ENCODE measurements around the gene AKAIN1. TPM values are rescaled to one million over a fixed set of nuclear protein-coding genes. Genes with fewer than 3 reads are reported as not detected.

Gene AKAIN1
- total and polyA plus RNA-seq, 2 of the 4 experiments (the other 2 are of a cell fraction), result not detected

- no peak overlapping the region for H3K4me2 ChIP-seq (ENCODE audit: low read depth, low read length)
- WGBS, 2 experiments (ENCODE audit: extremely low coverage in 2 of 2, insufficient read length in 1 of 2), result no CpG with 5 or more reads among the region's 5 CpGs
- no peak overlapping the region for H4K91ac ChIP-seq (ENCODE audit: insufficient read depth, low read depth, low read length)
- ChIA-PET CTCF (no interaction called here), POLR2A (ENCODE audit: unreplicated experiment) (no interaction called here)
- no peaks in the 10 kb centered on the region for H3K79me1 ChIP-seq (ENCODE audit: low read depth in 1 of 2, low read length in 2 of 2)
- H3K9me3 ChIP-seq (ENCODE audit: control insufficient read depth, insufficient read depth, low read length), result peaks cover 16% of the 10 kb centered on the region
- H4K8ac ChIP-seq (ENCODE audit: low read depth in 2 of 2, low read length in 2 of 2), result no peak overlapping the region
- H3K9me1 ChIP-seq (ENCODE audit: insufficient read depth, low read length), result no peaks in the 10 kb centered on the region
- no peaks in the 10 kb centered on the region for H3K27me3 ChIP-seq (ENCODE audit: control insufficient read depth, insufficient read depth, low read length)
- no peak overlapping the region for H3K4ac ChIP-seq (ENCODE audit: low read depth, low read length)
- H3K18ac ChIP-seq (ENCODE audit: low read depth, low read length), result no peak overlapping the region
- no peak overlapping the region for H2BK15ac ChIP-seq (ENCODE audit: low read depth, low read length)
- TF ChIP-seq RFX5 (IDR thresholded peaks at IDR 0.05; ENCODE audit: low read depth, low read length) (no peak), USF2 (IDR thresholded peaks at IDR 0.05; ENCODE audit: low read depth, low read length) (no peak), MAZ (IDR thresholded peaks at IDR 0.05; ENCODE audit: borderline replicate concordance, low read depth, low read length) (no peak), BHLHE40 (IDR thresholded peaks at IDR 0.05; ENCODE audit: low read depth, low read length) (no peak), MAFK (IDR thresholded peaks at IDR 0.05; ENCODE audit: low read depth, low read length) (no peak), POLR2A (IDR thresholded peaks at IDR 0.05; ENCODE audit: low read depth, low read length) (no peak), MXI1 (IDR thresholded peaks at IDR 0.05; ENCODE audit: borderline replicate concordance, low read depth, low read length) (no peak), RCOR1 (IDR thresholded peaks at IDR 0.05; ENCODE audit: insufficient replicate concordance, low read length) (no peak), CTCF (conservative IDR thresholded peaks at IDR 0.05; ENCODE audit: low read depth, low read length) (no peak), FOS (IDR thresholded peaks at IDR 0.05; ENCODE audit: low read depth, low read length) (no peak), CHD1 (IDR thresholded peaks at IDR 0.05; ENCODE audit: low read depth, low read length) (no peak), CEBPB (IDR thresholded peaks at IDR 0.05; ENCODE audit: low read depth, low read length) (no peak)
- no peaks in the 10 kb centered on the region for H3K36me3 ChIP-seq (ENCODE audit: control insufficient read depth, insufficient read depth, low read length)
- no peak overlapping the region for H2BK120ac ChIP-seq (ENCODE audit: low read depth, low read length)
- no peak overlapping the region for H3K9ac ChIP-seq (ENCODE audit: low read depth, low read length)
- no peaks in the 10 kb centered on the region for H4K20me1 ChIP-seq (ENCODE audit: insufficient read depth, low read length)
- H2AK5ac ChIP-seq (ENCODE audit: low read depth, low read length), result no peak overlapping the region
- dilution Hi-C loops (cut with HindIII; ENCODE audit: low sequenced_read_pairs, unreplicated experiment), result no loop called here
- in situ Hi-C loops (cut with MboI; ENCODE audit: low sequenced_read_pairs), result no loop called here
- no peak overlapping the region for H2BK20ac ChIP-seq (ENCODE audit: low read depth, low read length)
- BruUV-seq (replicated peaks), result no TSS peak
- H3K4me1 ChIP-seq (ENCODE audit: control insufficient read depth, insufficient read depth, low read length), result no peaks in the 10 kb centered on the region
- no peak for DNase-seq
- no peak overlapping the region for H2AK9ac ChIP-seq (replicated peaks; ENCODE audit: low read depth, low read length, poor library complexity)
- no peak overlapping the region for H3K4me3 ChIP-seq (ENCODE audit: insufficient read depth, low read depth, low read length)
- no peak overlapping the region for H3K23ac ChIP-seq (ENCODE audit: low read depth, low read length)
- no peak for ATAC-seq (ENCODE audit: low read depth)
- H2AFZ ChIP-seq (replicated peaks; ENCODE audit: low read length, poor library complexity), result no peak overlapping the region
- no peak overlapping the region for H3K56ac ChIP-seq (ENCODE audit: extremely low read depth, insufficient read depth, low read length)
- H2BK5ac ChIP-seq (ENCODE audit: low read depth, low read length, poor library complexity, severe bottlenecking), result no peak overlapping the region
- H4K5ac ChIP-seq (ENCODE audit: low read depth, low read length), result no peak overlapping the region
- no peak overlapping the region for H3K14ac ChIP-seq (replicated peaks; ENCODE audit: low read depth, low read length)
- H3K27ac ChIP-seq (ENCODE audit: insufficient read depth, low read length), result no peak overlapping the region
- intact Hi-C loops (cut with micrococcal nuclease), result no loop called here
Measured at GRCh38 chr18:5155907-5156287, 41.2 kb downstream of the AKAIN1 start.

Measured in IMR-90 (cell line).